K562 (cell line): ENCODE data around the gene DMD. TPM values are rescaled to one million over a fixed set of nuclear protein-coding genes. Genes with fewer than 3 reads are reported as not detected.
A peak's percentile ranks its signal among the peaks of the same experiment; 100 is the strongest.

Source experiments
- ESRRA ChIP-seq: fragments of 450-650 bp; IDR thresholded peaks from 2 replicates; pipeline ENCODE4 v1.6.1; 2014; ENCODE audit warnings: low read depth, mild to moderate bottlenecking, moderate library complexity, borderline replicate concordance
- RAD21 ChIP-seq, 2 experiments: fragments of 250-450 bp in 1 of 2; fragments of 450-650 bp in 1 of 2; sonication (Bioruptor Pico) in 1 of 2; formaldehyde crosslinking in 1 of 2; IDR thresholded peaks in 1 of 2; conservative IDR thresholded peaks in 1 of 2; 2 replicates each; pipeline versions ENCODE4 v1.4.0 to v1.8.0; 2020 to 2022; ENCODE audit warnings: mild to moderate bottlenecking in 2 of 2, moderate library complexity in 1 of 2
- ZNF174 ChIP-seq: fragments of 250-450 bp; sonication (Bioruptor Pico); IDR thresholded peaks from 2 replicates; pipeline ENCODE4 v1.4.0; 2020; ENCODE audit warnings: mild to moderate bottlenecking
- polyA plus RNA-seq, 8 experiments: library from polyadenylated mRNA; depleted of rRNA in 4 of 8; stranded (reverse) in 5 of 8; unstranded in 3 of 8; fragments of >200 nt; fragmentation: Nextera tagmentation in 2 of 8; fragmentation: Illumina TruSeq in 1 of 8; extraction: Ambion mirVana in 2 of 8; extraction: Trizol in 1 of 8; gene quantifications; 2 replicates each; pipeline versions ENCODE4 v1.2.1 to v1.2.3, GENCODE V29; 2011 to 2014; ENCODE audit warnings: inconsistent platforms in 1 of 8, missing spikeins in 1 of 8
- total RNA-seq, 7 experiments: library from RNA; depleted of rRNA in 6 of 7; stranded (reverse); fragments of >200 nt in 6 of 7; fragmentation: Illumina TruSeq in 2 of 7; extraction: Trizol in 2 of 7; gene quantifications; 2 replicates each; pipeline versions ENCODE4 v1.2.1 to v1.2.3, GENCODE V29; 2011 to 2021; ENCODE audit warnings: low replicate concordance in 1 of 7
- TF ChIP-seq, protein P1 (sequence below), 2 experiments: fragments of 450-650 bp; formaldehyde crosslinking in 1 of 2; IDR thresholded peaks; 2 replicates each; pipeline versions ENCODE4 v1.4.0 to v1.6.1; 2014 to 2020; ENCODE audit warnings: mild to moderate bottlenecking in 2 of 2, borderline replicate concordance in 1 of 2, low read depth in 1 of 2
- TF ChIP-seq, protein P2 (sequence below): fragments of 450-650 bp; formaldehyde crosslinking; IDR thresholded peaks from 2 replicates; pipeline ENCODE4 v1.4.0; 2020; ENCODE audit warnings: mild to moderate bottlenecking, moderate library complexity

The DMD gene
- total and polyA plus RNA-seq, 9 of the 15 experiments (the other 6 are each of a cell fraction or from before 2014, with no cell fraction given) = 3.8 to 20.4 (median 11.4) TPM

DNA sequence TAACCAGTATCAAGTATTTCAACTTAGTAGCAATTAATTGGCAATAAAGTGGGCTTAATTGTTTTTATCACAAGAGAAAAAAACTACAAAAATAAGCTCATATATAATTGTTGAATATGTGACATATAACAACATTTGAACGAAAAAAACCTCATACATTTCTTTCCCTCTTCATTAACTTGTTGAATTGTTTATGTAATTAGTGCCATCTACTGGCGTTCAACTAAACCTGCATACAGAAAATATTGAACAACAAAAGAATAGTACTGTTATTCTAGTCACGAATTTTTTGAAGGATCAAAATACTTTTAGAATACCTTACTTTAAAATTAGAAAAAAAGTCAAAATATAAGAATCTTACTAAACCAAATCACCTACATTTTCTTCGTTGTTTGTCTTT lies 1553.0 kb downstream of the DMD start (continued):
- TF ChIP-seq, protein P1, sequence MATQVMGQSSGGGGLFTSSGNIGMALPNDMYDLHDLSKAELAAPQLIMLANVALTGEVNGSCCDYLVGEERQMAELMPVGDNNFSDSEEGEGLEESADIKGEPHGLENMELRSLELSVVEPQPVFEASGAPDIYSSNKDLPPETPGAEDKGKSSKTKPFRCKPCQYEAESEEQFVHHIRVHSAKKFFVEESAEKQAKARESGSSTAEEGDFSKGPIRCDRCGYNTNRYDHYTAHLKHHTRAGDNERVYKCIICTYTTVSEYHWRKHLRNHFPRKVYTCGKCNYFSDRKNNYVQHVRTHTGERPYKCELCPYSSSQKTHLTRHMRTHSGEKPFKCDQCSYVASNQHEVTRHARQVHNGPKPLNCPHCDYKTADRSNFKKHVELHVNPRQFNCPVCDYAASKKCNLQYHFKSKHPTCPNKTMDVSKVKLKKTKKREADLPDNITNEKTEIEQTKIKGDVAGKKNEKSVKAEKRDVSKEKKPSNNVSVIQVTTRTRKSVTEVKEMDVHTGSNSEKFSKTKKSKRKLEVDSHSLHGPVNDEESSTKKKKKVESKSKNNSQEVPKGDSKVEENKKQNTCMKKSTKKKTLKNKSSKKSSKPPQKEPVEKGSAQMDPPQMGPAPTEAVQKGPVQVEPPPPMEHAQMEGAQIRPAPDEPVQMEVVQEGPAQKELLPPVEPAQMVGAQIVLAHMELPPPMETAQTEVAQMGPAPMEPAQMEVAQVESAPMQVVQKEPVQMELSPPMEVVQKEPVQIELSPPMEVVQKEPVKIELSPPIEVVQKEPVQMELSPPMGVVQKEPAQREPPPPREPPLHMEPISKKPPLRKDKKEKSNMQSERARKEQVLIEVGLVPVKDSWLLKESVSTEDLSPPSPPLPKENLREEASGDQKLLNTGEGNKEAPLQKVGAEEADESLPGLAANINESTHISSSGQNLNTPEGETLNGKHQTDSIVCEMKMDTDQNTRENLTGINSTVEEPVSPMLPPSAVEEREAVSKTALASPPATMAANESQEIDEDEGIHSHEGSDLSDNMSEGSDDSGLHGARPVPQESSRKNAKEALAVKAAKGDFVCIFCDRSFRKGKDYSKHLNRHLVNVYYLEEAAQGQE (IDR thresholded peaks at IDR 0.05; ENCODE audit: borderline replicate concordance) = peak; percentile 35; the same call in 1 of the 2 replicates
- TF ChIP-seq, protein P1 (CRISPR knock-in tag; IDR thresholded peaks at IDR 0.05; ENCODE audit: low read depth) = no peak
- no peak for TF ChIP-seq ESRRA
- TF ChIP-seq RAD21 (CRISPR knock-in tag; conservative IDR thresholded peaks at IDR 0.05 in 1 of 2, IDR thresholded peaks at IDR 0.05 in 1 of 2) = peak; percentile 65 to 67
- TF ChIP-seq, protein P2, sequence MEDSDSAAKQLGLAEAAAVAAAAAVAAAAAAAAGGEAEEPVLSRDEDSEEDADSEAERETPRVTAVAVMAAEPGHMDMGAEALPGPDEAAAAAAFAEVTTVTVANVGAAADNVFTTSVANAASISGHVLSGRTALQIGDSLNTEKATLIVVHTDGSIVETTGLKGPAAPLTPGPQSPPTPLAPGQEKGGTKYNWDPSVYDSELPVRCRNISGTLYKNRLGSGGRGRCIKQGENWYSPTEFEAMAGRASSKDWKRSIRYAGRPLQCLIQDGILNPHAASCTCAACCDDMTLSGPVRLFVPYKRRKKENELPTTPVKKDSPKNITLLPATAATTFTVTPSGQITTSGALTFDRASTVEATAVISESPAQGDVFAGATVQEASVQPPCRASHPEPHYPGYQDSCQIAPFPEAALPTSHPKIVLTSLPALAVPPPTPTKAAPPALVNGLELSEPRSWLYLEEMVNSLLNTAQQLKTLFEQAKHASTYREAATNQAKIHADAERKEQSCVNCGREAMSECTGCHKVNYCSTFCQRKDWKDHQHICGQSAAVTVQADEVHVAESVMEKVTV = peak; percentile 37; the same call in 1 of the 2 replicates
- no peak for TF ChIP-seq ZNF174
